IMR-90 (cell line): Measurements from ENCODE around the gene JAKMIP2. TPM values are rescaled to one million over a fixed set of nuclear protein-coding genes. Genes with fewer than 3 reads are reported as not detected.

Experiments used
- ATAC-seq: fragments of 200-7000 bp; cut with Tn5 transposase; 2 replicates; pipeline ENCODE4 v1.9.1; 2020; ENCODE audit warnings: low read depth, mild to moderate bottlenecking, moderate library complexity
- BruUV-seq: library from RNA; stranded (reverse); fragments of 400-500 nt; replicated peaks from 2 replicates; lab custom pipeline; 2021; lab: Mats Ljungman, UMichigan
- CTCF ChIA-PET: fragments of 300-600 bp; formaldehyde crosslinking; extraction: SDS; loops from one replicate; lab custom pipeline; 2021; ENCODE audit warnings: antibody characterized with exemption; lab: Yijun Ruan, JAX
- POLR2A ChIA-PET: fragments of 300-600 bp; sonication (Branson Sonifier 250); formaldehyde crosslinking; loops from one replicate; lab custom pipeline; 2022; ENCODE audit warnings: antibody characterized with exemption; ENCODE audit not compliant: unreplicated experiment; lab: Charles Lee
- DNase-seq: peaks from one replicate; pipeline ENCODE4 v3.0.0; 2013
- H2AFZ ChIP-seq: replicated peaks from 2 replicates; pipeline ENCODE3; 2013; ENCODE audit warnings: low read length, mild to moderate bottlenecking; ENCODE audit not compliant: poor library complexity
- H2AK5ac ChIP-seq: 2 replicates; pipeline ENCODE4 v1.6.1; 2013; ENCODE audit warnings: low read depth, low read length, inconsistent platforms
- H2AK9ac ChIP-seq: replicated peaks from 2 replicates; pipeline ENCODE3; 2013; ENCODE audit warnings: mild to moderate bottlenecking, low read depth, low read length, moderate library complexity; ENCODE audit not compliant: poor library complexity
- H2BK120ac ChIP-seq: 2 replicates; pipeline ENCODE4 v1.6.1; 2013; ENCODE audit warnings: low read depth, low read length, inconsistent platforms
- H2BK15ac ChIP-seq: 3 replicates; pipeline ENCODE4 v1.6.1; 2013; ENCODE audit warnings: low read depth, low read length, inconsistent platforms
- H2BK20ac ChIP-seq: 2 replicates; pipeline ENCODE4 v1.6.1; 2013; ENCODE audit warnings: low read depth, mild to moderate bottlenecking, inconsistent platforms, low read length, moderate library complexity
- H2BK5ac ChIP-seq: 2 replicates; pipeline ENCODE4 v1.6.1; 2013; ENCODE audit warnings: mild to moderate bottlenecking, low read depth, low read length, inconsistent platforms; ENCODE audit not compliant: poor library complexity, severe bottlenecking
- H3K14ac ChIP-seq: replicated peaks from 2 replicates; pipeline ENCODE4 v1.6.1; 2013; ENCODE audit warnings: low read depth, low read length, inconsistent platforms
- H3K18ac ChIP-seq: 2 replicates; pipeline ENCODE4 v1.6.1; 2013; ENCODE audit warnings: low read depth, low read length, control low read depth
- H3K23ac ChIP-seq: 2 replicates; pipeline ENCODE4 v1.6.1; 2013; ENCODE audit warnings: low read depth, low read length, inconsistent platforms
- H3K27ac ChIP-seq: 2 replicates; pipeline ENCODE4 v1.5.1; 2013; ENCODE audit warnings: mild to moderate bottlenecking, control low read depth, low read length; ENCODE audit not compliant: insufficient read depth
- H3K27me3 ChIP-seq: 2 replicates; pipeline ENCODE4 v1.6.1; 2013; ENCODE audit warnings: low read length; ENCODE audit not compliant: control insufficient read depth, insufficient read depth
- H3K36me3 ChIP-seq: 2 replicates; pipeline ENCODE4 v1.6.1; 2013; ENCODE audit warnings: low read length, mixed read lengths; ENCODE audit not compliant: control insufficient read depth, insufficient read depth
- H3K4ac ChIP-seq: 2 replicates; pipeline ENCODE4 v1.6.1; 2013; ENCODE audit warnings: low read depth, low read length, inconsistent platforms
- H3K4me1 ChIP-seq: 2 replicates; pipeline ENCODE4 v1.6.1; 2013; ENCODE audit warnings: low read length, mixed read lengths; ENCODE audit not compliant: control insufficient read depth, insufficient read depth
- H3K4me2 ChIP-seq: 2 replicates; pipeline ENCODE4 v1.6.1; 2013; ENCODE audit warnings: low read depth, mild to moderate bottlenecking, control low read depth, low read length, moderate library complexity
- H3K4me3 ChIP-seq: 2 replicates; pipeline ENCODE4 v1.5.1; 2013; ENCODE audit warnings: low read depth, mild to moderate bottlenecking, control low read depth, low read length, moderate library complexity; ENCODE audit not compliant: insufficient read depth
- H3K56ac ChIP-seq: 2 replicates; pipeline ENCODE4 v1.6.1; 2013; ENCODE audit warnings: low read length, inconsistent platforms; ENCODE audit not compliant: insufficient read depth; ENCODE audit errors: extremely low read depth
- H3K79me1 ChIP-seq, 2 experiments: 2 replicates each; pipeline ENCODE4 v1.6.1; 2013; ENCODE audit warnings: low read length in 2 of 2, inconsistent platforms in 1 of 2, low read depth in 1 of 2
- H3K9ac ChIP-seq: 2 replicates; pipeline ENCODE4 v1.6.1; 2013; ENCODE audit warnings: low read depth, low read length, control low read depth
- H3K9me1 ChIP-seq: 2 replicates; pipeline ENCODE4 v1.6.1; 2013; ENCODE audit warnings: low read length, inconsistent platforms; ENCODE audit not compliant: insufficient read depth
- H3K9me3 ChIP-seq: 2 replicates; pipeline ENCODE4 v1.6.1; 2013; ENCODE audit warnings: low read length; ENCODE audit not compliant: control insufficient read depth, insufficient read depth
- H4K20me1 ChIP-seq: 2 replicates; pipeline ENCODE4 v1.6.1; 2013; ENCODE audit warnings: low read length, inconsistent platforms; ENCODE audit not compliant: insufficient read depth
- H4K5ac ChIP-seq: 2 replicates; pipeline ENCODE4 v1.6.1; 2013; ENCODE audit warnings: mild to moderate bottlenecking, low read depth, low read length, control low read depth
- H4K8ac ChIP-seq, 2 experiments: 2 replicates each; pipeline ENCODE4 v1.6.1; 2013; ENCODE audit warnings: low read depth in 2 of 2, low read length in 2 of 2, control low read depth in 1 of 2, inconsistent platforms in 1 of 2
- H4K91ac ChIP-seq: 2 replicates; pipeline ENCODE4 v1.6.1; 2013; ENCODE audit warnings: low read depth, low read length, inconsistent platforms; ENCODE audit not compliant: insufficient read depth
- CHD1 ChIP-seq: IDR thresholded peaks from 2 replicates; pipeline ENCODE4 v1.6.1; 2012; ENCODE audit warnings: low read depth, low read length, improper control_type of control experiment
- FOS ChIP-seq: fragments of 150-350 bp; IDR thresholded peaks from 2 replicates; pipeline ENCODE4 v1.6.1; 2016; ENCODE audit warnings: low read depth, low read length
- MAFK ChIP-seq: IDR thresholded peaks from 2 replicates; pipeline ENCODE4 v1.6.1; 2012; ENCODE audit warnings: low read depth, low read length, improper control_type of control experiment
- RAD21 ChIP-seq: IDR thresholded peaks from 2 replicates; pipeline ENCODE4 v1.6.1; 2012; ENCODE audit warnings: low read length, improper control_type of control experiment
- RFX5 ChIP-seq: IDR thresholded peaks from 2 replicates; pipeline ENCODE4 v1.8.0; 2012; ENCODE audit warnings: low read depth, mild to moderate bottlenecking, low read length, moderate library complexity
- WGBS, 2 experiments: methylation state at CpG; one replicate each; pipeline versions ENCODE4 v1.1.5 to v1.1.7; 2013; ENCODE audit warnings: missing lambda C conversion rate in 2 of 2; ENCODE audit not compliant: insufficient read length in 1 of 2; ENCODE audit errors: extremely low coverage in 2 of 2; 5-methylcytosine and 5-hydroxymethylcytosine counted together
- dilution Hi-C: fragments of 300-500 bp; cut with HindIII; formaldehyde crosslinking; loops from one replicate; pipeline ENCODE4 v1.14.3; 2018; ENCODE audit warnings: low sequenced_read_pairs; ENCODE audit not compliant: unreplicated experiment
- in situ Hi-C: fragments of 300-500 bp; cut with MboI; formaldehyde crosslinking; loops from 3 replicates; pipeline ENCODE4 v1.14.3; 2019; ENCODE audit warnings: low sequenced_read_pairs, inconsistent platforms, mixed read lengths
- intact Hi-C: fragments of 100-400 bp; cut with micrococcal nuclease; formaldehyde crosslinking; loops from 2 replicates; pipeline ENCODE4 v1.10.0; 2022
- polyA plus RNA-seq, 3 experiments: library from polyadenylated mRNA; depleted of rRNA; stranded (reverse); fragments of >200 nt; gene quantifications; 2 replicates each; pipeline ENCODE4 v1.2.3, GENCODE V29; 2012; ENCODE audit warnings: low replicate concordance in 1 of 3
- total RNA-seq: library from RNA; depleted of rRNA; stranded (reverse); fragments of >200 nt; gene quantifications from 2 replicates; pipeline ENCODE4 v1.2.3, GENCODE V29; 2012
- TF ChIP-seq, protein P1 (sequence below): conservative IDR thresholded peaks from 2 replicates; pipeline ENCODE4 v1.5.1; 2012; ENCODE audit warnings: mild to moderate bottlenecking, low read depth, low read length, improper control_type of control experiment

Gene JAKMIP2
- total and polyA plus RNA-seq, 2 of the 4 experiments (the other 2 are of a cell fraction): under 0.01 TPM; not detected in 1

DNA sequence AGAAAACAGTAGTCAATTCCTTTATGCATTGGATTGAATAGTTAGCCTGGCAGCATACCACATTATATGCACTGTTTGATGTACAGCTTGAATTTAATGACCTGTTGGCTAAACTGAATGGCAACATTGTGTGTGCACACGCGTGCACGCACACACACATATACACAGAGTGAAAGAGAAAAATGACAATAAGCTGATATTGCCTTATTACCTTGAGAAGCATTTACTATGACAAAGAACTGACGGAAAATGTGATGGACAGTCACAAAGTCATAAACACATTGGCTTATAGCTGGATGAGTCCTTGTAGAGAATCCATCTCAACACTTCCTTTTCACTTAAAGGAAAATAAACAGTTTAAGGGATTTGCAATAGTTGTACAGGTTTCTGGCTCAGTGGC, 15.5 kb downstream of the JAKMIP2 start:
- H3K9me3 ChIP-seq: no peaks in the 10 kb centered on the region
- no peak overlapping the region for H4K5ac ChIP-seq
- no peak overlapping the region for H3K4ac ChIP-seq
- H3K36me3 ChIP-seq: no peaks in the 10 kb centered on the region
- no peak overlapping the region for H3K56ac ChIP-seq
- H3K27me3 ChIP-seq: no peaks in the 10 kb centered on the region
- no peak overlapping the region for H3K4me2 ChIP-seq
- H3K14ac ChIP-seq: no peak overlapping the region
- BruUV-seq: no TSS peak
- in situ Hi-C loops (no loop called here), dilution Hi-C loops (no loop called here), intact Hi-C loops (no loop called here)
- H2BK20ac ChIP-seq: no peak overlapping the region
- H2AK5ac ChIP-seq: no peak overlapping the region
- H3K4me1 ChIP-seq: no peaks in the 10 kb centered on the region
- H4K91ac ChIP-seq: no peak overlapping the region
- DNase-seq (no peak), ATAC-seq (no peak)
- H3K27ac ChIP-seq: no peak overlapping the region
- H3K4me3 ChIP-seq: no peak overlapping the region
- no peaks in the 10 kb centered on the region for H3K79me1 ChIP-seq
- H4K20me1 ChIP-seq: no peaks in the 10 kb centered on the region
- H2BK5ac ChIP-seq: no peak overlapping the region
- H3K9me1 ChIP-seq: no peaks in the 10 kb centered on the region
- POLR2A ChIA-PET: no interaction called here
- no peak overlapping the region for H2BK15ac ChIP-seq
- H3K9ac ChIP-seq: no peak overlapping the region
- H4K8ac ChIP-seq: no peak overlapping the region
- no peak overlapping the region for H2BK120ac ChIP-seq
- TF ChIP-seq, protein P1, sequence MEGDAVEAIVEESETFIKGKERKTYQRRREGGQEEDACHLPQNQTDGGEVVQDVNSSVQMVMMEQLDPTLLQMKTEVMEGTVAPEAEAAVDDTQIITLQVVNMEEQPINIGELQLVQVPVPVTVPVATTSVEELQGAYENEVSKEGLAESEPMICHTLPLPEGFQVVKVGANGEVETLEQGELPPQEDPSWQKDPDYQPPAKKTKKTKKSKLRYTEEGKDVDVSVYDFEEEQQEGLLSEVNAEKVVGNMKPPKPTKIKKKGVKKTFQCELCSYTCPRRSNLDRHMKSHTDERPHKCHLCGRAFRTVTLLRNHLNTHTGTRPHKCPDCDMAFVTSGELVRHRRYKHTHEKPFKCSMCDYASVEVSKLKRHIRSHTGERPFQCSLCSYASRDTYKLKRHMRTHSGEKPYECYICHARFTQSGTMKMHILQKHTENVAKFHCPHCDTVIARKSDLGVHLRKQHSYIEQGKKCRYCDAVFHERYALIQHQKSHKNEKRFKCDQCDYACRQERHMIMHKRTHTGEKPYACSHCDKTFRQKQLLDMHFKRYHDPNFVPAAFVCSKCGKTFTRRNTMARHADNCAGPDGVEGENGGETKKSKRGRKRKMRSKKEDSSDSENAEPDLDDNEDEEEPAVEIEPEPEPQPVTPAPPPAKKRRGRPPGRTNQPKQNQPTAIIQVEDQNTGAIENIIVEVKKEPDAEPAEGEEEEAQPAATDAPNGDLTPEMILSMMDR: no peak
- TF ChIP-seq RFX5 (no peak), RAD21 (no peak), FOS (no peak), MAFK (no peak), CHD1 (no peak)
- WGBS, 2 experiments: no CpG with 5 or more reads among the region's 4 CpGs
- no peak overlapping the region for H3K23ac ChIP-seq
- H2AFZ ChIP-seq: no peak overlapping the region
- H3K18ac ChIP-seq: no peak overlapping the region
- no peak overlapping the region for H2AK9ac ChIP-seq
- CTCF ChIA-PET: no interaction called here
